Measurements from ENCODE around the gene TBC1D8. TPM values are rescaled to one million over a fixed set of nuclear protein-coding genes. Genes with fewer than 3 reads are reported as not detected.

Gene TBC1D8
- total RNA-seq, 1 donor from 2014 or later, result 21.3 TPM

DNA sequence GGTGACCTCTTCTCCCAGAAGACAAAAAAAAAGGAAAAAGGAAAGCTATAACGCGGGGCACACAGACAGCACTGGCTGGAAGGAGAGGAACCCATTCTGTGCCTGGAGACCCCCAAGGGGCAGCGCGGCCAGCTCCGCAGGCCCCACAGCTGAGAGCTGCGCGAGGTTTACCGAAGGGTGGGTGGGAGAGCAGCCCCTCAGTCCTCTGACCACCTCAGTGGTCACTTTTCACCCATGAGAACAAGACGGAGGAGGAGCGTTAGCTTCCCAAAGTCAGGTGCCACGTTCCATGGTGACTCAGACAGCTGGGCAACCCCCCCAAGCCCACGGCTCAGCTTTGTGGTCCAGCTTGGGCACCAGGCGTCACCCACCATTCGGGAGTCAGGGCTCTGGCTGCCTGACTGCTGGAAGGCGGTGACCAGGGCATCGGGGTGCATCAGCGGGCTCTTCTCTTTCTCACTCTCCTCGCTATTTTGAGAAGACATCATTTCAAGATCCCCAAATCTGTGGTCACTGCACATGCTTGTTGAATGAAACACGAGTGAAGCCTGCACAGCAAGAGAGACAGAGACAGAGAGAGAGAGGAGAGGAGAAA is 113.9 kb downstream of the TBC1D8 start:
- no peak for DNase-seq (ENCODE audit: low spot score)

GRCh38 chr2:101036562-101036961 is 114.6 kb downstream of the TBC1D8 start:
- DNase-seq (ENCODE audit: low spot score), result no peak

GRCh38 chr2:101032084-101032776 is 119.0 kb downstream of the TBC1D8 start:
- DNase-seq (ENCODE audit: low spot score), result no peak

DNA sequence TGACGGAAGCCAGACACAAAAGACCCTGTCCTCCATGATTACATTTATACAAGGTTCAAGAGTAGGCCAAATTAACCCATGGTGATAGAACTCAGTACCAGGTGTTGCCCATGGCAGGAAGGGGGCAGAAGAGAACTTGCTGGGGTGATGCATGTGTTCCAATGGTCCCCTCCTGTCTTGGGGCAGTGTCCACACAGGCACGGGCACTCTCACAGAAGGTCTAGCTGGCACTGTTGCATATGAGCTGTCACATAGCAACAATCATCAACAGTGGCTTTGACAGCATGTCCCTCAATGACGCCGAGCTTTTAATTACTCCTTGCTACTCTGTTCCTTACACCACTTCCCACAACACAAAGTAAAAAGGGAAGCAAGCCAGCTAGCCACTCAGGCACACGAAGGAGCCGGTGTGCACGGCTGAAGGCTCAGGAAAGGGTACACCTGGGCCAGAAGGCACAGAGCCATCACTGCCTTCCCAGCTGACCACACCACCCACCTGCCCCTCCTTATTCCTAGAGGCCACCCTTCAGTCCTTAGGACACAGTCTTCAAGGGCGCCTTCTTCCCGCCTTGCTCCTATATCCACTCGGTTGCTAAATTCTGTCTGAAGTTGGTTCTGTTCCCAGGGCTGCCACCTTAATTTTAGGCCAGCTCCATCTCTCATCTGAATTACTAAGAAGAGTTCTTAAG is 120.2 kb downstream of the TBC1D8 start:
- no peak for DNase-seq (ENCODE audit: low spot score)

DNA sequence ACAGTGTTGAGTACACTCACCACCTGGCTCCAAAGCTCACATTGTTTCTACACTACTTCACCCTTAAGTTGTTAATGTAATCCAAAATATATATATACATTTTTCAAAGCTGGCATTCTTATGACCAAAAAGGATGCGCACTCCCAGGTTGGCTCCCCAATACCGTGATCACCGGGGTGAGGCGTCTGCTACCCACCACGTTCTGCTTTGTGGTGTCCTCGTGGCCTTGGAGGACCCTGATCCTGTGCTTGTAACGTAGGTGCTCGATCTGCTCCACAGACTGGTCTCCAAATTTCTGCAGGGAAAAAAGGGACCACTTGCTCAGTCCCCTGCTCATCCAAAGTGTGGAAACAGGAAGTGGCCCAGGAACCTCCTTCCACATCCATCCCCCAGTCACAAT is 123.3 kb downstream of the TBC1D8 start:
- no peak for DNase-seq (ENCODE audit: low spot score)

DNA sequence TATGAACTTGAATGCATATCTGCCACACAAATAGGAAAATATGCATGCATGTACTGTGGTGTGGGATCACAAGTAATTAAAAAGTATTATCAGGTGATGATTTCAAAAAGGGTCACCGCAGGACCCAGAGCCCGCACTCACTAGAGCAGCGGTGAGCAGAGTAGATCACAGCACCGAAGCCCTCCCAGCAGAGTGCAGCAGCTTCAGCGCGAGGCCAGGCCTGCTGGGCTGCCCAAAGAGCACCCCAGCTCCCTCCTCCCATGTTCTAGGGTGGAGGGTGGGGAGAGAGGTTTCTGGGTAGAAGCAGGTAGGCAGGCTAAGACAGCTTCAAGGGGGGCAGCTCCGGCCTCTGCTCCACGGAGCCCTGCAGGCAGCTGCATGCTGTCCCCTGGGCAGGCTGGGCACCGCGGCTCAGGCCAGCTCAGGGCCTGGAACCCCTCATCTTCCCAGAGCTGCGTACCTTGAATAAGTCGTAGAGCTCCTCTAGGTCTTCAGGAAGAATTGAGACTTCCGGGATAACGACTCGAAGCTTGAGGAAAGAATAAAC is 124.2 kb downstream of the TBC1D8 start:
- DNase-seq (ENCODE audit: low spot score), result no peak

DNA sequence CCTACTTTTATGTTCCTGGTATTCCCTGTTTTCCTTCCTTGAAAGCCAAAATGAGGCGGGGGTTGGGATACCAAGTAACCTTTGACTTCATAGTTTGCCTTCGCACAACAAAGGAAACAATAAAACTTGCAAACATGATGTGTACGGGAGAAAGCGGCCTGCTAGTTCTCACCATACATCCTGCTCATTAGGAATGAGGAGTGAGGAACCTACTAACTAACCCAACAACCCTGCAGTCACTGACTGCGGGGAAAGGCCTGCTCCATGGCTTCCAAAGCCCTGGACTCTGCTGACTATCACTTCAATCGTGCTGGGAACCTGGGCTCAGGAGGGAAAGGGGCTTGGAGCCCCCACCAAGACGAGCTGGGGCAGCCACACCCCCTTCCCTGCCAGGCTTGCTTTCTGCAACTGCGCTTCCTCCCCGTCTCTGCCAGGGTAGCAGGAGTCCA is 124.9 kb downstream of the TBC1D8 start:
- DNase-seq (ENCODE audit: low spot score), result no peak

DNA sequence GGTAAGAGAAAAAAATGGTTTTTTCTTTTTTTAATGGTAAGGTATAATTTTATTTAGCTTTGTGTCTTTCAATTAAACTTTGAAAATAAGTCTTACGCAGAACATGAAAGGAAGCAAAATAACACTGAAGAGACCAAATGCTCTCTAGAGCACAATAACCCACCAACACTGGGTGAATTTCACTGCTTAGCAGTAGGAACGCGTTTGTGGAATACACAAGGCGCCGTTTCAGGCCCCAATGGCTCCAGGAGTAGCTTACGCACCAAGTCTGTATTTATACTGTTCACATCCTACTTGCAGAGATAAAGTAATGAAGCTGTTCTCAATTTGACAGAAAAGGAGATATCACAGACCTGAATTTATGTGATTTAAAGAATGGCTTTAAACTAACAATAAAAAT is 125.6 kb downstream of the TBC1D8 start:
- DNase-seq (ENCODE audit: low spot score), result no peak

GRCh38 chr2:101023327-101024107 is 127.7 kb downstream of the TBC1D8 start:
- DNase-seq (ENCODE audit: low spot score), result no peak

- no peak for DNase-seq (ENCODE audit: low spot score)
Observed at GRCh38 chr2:101022221-101022620, 129.0 kb downstream of the TBC1D8 start.

- DNase-seq (ENCODE audit: low spot score), result no peak
Observed at GRCh38 chr2:101018934-101019333, 132.2 kb downstream of the TBC1D8 start.

- no peak for DNase-seq (ENCODE audit: low spot score)
Observed at GRCh38 chr2:101017371-101017770, 133.8 kb downstream of the TBC1D8 start.

- DNase-seq (ENCODE audit: low spot score), result no peak
Observed at GRCh38 chr2:101014264-101014857, 136.8 kb downstream of the TBC1D8 start.

- no peak for DNase-seq (ENCODE audit: low spot score)
Observed at GRCh38 chr2:101012706-101013181, 138.4 kb downstream of the TBC1D8 start.

DNA sequence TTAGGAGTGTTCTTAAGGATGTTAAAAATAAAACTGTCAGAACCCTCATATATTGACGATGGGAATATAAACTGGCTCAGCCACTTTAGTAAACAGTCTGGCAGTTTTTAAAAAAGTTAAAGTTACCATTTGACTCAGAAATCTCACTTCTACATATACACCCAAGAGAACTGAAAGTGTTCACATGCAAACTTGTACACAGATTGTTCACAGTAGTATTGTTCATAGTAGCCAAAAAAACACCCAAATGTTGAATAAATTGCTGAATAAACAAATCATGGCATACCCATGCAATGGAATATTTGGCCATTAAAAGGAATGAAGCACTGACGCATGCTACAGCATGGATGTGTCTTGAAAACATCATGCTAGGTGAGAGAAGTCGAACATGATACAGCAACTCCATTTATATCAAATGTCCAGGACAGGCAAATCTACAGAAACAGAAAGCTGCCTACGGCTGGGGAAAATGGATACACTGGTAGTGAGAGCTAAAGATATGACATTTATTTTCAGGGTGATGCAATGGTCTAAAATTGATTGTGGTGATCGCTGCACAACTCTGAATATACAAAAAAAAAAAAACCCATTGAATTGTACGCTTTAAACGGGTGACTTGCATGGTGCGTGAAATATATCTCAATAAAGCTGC is 139.0 kb downstream of the TBC1D8 start:
- no peak for DNase-seq (ENCODE audit: low spot score)

DNA sequence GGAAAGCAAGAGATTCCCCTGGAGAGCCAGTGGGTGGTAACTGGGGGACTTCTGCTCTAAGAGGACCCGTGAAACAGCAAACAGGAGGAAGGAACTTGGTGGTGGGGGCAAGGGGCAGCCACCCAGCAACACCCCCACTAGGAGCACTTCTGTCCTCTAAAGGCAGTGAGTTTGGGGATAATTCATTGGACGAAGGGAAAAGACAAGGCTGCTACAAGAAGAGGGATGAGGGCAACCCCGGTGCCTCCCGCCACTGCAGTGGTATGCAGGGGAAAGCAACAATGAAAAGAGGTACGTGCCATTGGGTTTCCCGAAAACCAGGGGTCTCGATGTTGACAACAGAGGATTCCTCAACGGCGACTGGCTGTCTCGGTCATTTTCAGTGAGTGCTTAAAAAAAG is 140.0 kb downstream of the TBC1D8 start:
- DNase-seq (ENCODE audit: low spot score), result no peak

GRCh38 chr2:101007415-101008345 is 143.5 kb downstream of the TBC1D8 start:
- DNase-seq (ENCODE audit: low spot score), result no peak

GRCh38 chr2:101006065-101006715 is 145.0 kb downstream of the TBC1D8 start:
- no peak for DNase-seq (ENCODE audit: low spot score)
